Ramos (cell line): Measurements from ENCODE around the gene BTNL9.
"Not testable (repeated sequence)": the region's sequence is repeated elsewhere in the genome, so short reads cannot be mapped to it uniquely, and the experiment has no call there.

Experiments
- in situ Hi-C: fragments of 300-500 bp; cut with MboI; formaldehyde crosslinking; loops from one replicate; pipeline ENCODE4 v1.14.3; 2022; ENCODE audit warnings: low sequenced_read_pairs; ENCODE audit not compliant: unreplicated experiment

BTNL9 gene

DNA sequence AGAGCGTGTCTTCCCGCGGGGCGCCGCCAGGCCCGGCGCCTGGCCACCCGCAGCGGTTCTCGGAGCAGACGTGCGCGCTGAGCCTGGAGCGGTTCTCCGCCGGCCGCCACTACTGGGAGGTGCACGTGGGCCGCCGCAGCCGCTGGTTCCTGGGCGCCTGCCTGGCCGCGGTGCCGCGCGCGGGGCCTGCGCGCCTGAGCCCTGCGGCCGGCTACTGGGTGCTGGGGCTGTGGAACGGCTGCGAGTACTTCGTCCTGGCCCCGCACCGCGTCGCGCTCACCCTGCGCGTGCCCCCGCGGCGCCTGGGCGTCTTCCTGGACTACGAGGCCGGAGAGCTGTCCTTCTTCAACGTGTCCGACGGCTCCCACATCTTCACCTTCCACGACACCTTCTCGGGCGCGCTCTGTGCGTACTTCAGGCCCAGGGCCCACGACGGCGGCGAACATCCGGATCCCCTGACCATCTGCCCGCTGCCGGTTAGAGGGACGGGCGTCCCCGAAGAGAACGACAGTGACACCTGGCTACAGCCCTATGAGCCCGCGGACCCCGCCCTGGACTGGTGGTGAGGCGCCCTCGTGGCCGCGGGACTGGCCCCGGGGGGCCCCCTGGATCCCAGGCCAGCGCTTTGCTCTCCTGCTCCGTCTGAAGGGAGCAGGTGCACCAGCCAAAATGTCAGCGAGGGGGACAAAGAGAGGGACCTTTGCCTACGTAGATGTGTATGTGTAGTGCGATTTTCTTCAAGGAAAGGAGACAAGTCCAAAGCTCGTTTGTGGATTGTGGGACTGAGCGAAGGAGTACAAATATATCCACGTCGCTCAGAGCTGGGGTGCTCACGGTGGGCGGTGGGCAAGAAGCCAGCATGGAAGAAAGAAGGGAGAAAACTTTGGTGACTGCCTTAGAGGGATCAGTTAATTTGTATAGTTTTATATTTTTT is 19.5 kb downstream of the BTNL9 start:
- in situ Hi-C loops: no loop called here

DNA sequence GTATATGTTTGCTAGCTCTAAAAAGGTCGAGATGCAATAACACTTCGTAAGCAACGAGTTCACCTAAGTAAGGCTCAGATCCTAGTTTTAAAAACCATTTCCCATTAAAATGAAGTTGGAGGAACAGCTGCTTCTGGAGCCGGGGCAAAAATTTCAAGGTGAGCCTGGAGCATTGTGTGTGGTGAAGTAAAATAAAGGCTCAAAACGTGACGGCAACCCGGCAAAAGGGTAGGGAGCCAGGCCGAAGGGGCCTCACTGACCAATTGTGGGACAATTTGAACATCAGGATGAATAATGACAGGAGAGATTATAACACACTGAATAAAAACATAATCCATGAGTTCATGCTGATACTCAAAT is 20.1 kb downstream of the BTNL9 start:
- in situ Hi-C loops: no loop called here

DNA sequence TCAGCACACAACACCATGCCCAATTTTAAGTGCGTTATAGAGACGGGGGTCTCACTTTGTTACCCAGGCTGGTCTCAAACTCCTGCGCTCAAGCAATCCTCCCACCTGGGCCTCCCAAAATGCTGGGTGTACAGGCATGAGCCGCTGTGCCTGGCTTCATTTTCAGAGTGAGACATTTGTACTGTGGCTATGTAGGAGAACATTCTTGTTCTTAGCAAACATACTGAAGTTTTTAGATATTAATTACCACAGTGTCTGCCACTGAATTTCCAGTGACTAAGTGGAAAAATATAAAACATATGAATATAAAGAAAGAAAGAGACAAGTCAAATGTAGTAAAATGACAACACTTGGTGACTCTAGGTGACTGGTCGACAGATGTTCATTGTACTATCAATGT is 20.9 kb downstream of the BTNL9 start:
- in situ Hi-C loops: no loop called here

DNA sequence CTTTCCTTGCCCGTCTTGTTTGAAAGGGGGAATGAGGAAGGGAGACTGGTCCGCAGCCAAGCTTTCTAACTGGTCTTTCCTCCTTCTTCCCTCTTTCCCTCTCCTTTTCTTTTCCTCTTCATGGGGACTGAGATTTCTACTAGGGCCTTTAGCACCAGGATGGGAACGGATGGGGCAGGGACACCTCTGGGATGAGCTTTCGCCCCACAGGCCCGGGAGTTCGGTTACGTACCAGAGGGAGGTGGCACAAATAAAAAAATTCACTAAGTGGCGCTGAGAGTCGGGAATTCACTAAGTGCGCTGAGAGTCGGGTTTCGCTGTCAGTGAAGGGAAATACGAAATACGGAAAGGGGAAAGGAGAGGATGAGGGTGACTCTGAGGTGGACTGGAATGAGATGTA is 21.6 kb downstream of the BTNL9 start:
- in situ Hi-C loops: no loop called here

DNA sequence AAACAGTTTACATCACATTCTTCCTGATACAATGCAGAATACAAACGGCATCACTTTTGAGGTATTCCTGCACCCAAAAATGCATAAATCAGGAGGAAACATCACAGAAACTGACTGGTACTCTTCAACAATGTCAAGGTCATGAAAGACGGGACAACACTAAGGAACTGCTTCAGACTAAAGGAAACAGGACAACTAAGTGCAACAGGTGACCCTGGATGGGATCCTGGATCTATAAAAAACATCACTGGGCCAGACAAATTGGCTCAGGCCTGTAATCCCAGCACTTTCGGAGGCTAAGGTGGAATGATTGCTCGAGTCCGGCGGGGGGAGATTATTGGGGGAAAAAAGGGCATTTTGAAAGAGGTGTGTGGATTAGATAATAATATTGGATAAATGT is 22.6 kb downstream of the BTNL9 start:
- in situ Hi-C loops: no loop called here

DNA sequence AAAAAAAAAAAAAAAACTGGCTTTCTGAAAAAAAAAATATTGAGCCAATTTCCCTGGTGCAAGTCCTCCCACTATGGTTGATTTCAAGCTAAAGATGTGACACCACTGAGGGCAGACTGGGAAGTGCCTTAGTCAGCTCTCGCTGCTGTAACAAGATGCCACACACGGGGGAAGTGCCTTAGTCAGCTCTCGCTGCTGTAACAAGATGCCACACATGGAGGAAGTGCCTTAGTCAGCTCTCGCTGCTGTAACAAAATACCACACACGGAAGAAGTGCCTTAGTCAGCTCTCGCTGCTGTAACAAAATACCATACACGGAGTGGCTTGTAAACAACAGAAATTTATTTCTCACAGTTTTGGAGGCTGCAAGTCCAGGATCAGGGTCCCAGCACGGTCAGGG is 23.4 kb downstream of the BTNL9 start:
- in situ Hi-C loops: no loop called here

DNA sequence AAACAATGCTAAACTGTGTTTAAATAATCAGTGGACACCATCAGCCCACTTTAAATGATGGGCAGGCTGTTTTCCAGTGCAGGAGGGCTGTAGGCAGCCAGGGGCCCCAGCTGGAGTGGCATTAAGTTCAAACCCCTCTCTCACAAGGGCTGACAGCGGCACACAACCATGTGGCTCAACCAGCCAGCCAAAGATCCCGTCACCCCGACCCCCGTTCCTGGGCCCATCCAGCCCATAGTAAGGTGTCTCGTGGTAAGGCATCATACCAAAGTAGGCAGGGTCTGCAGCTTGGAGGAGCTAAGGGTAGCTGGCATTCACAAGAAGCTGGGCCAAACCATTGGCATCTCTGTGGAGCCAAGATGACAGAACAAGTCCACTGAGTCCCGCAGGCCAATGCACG is 24.9 kb downstream of the BTNL9 start:
- in situ Hi-C loops: no loop called here

DNA sequence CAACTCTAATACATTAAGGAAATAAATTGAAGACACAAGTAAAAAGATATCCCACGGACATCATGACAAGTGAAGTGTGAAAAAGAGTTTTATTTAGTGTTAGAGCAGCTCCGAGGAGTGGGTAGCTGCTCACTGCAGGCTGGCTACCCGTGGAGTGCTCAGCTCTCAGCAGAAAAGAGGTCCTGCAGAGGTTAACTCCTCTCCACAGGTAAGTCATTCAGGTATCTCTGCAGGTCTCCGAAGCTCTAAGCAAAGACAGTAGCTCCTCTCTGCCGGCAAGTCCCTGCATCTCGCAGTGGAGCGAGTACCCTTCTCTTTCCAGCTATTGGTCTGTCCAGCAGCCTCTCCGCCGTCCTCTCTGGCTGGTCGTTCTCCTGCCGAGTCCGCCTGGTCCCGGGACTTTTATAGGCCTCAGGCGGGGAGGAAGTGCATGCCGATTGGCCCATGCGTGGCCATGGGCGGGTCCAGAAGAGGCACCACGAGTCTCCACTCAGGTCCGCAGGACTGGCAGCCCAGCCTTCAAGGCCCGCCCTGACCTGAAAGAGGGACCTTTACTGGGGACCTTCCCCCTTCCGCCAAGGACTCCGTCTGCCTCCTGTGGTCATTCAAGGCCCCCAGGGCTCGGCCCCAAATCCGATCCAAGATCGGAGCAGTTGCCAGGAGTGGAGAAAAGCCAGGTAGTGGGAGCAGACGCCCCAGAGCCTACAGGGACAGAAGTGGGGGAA is 29.9 kb downstream of the BTNL9 start:
- in situ Hi-C loops: no loop called here

DNA sequence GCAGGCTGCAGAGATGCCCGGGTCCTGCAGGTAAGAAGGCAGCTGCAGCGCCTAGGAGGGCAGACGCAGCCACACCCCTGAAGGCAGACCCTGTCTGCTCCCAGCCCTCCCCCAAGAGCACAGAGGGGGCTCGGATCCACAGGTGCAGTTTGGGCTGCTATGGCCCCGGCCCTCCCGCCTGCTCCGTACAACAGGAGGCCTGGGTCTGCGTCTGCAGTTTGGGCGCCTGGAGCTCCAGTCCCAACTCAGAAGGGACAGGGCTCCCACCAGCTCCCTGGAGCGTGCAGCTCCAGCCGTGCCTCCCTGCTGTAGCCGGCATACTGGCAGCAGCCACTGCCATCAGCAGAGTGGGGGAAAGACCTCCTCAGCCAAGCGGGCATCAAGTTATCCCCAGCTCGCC is 30.5 kb downstream of the BTNL9 start:
- in situ Hi-C loops: no loop called here

DNA sequence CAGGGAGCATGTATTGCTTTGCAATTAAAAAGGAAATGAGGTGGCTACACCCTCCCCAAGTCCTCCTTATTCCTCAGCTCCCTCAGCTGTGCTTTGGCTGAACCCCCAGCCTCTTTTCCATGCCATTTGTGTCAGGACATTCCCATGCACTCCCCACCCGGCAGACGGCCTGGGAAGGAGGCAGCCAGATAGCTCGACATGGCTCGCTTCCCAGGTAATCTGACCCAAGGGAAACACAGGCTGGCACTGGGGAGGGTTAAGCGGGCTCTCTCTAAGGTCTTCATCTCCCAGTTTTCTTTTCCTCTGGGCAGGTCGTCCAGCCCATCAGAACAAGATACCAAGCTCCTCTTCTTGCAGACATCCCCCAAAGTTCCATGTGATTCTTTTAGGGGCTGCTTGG is 31.2 kb downstream of the BTNL9 start:
- in situ Hi-C loops: no loop called here

DNA sequence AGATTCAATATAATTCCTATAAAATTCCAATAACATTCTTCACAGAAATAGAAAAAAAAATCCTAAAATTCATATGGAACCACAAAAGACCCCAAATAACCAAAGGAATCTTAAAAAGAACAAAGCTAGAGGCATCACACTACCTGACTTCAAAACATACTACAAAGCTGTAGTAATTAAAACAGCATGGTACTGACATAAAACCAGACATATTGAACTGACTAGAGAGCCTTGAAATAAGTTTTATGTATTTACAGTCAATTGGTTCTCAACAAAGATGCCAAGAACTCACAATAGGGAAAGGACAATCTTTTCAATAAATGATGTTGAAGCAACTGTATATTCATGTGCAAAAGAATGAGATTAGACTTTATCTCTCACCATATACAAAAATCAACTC is 36.9 kb downstream of the BTNL9 start:
- in situ Hi-C loops: no loop called here

DNA sequence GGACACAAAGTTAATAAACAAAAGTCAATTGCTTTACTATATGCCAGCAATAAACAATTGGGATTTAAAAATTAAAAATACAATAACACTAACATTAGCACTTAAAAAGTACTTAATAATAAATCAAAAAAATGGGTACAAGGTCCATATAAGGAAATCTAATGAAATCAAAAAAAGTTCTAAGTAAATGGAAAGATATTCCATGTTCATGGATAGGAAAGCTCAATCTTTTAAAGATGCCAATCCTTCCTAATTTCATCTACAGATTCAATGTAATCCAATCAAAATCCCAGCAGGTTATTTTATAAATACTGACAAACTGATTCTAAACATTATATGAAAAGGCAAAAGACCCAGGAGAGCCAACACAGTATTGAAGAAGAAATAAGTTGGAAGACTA is 41.9 kb downstream of the BTNL9 start:
- in situ Hi-C loops: no loop called here

DNA sequence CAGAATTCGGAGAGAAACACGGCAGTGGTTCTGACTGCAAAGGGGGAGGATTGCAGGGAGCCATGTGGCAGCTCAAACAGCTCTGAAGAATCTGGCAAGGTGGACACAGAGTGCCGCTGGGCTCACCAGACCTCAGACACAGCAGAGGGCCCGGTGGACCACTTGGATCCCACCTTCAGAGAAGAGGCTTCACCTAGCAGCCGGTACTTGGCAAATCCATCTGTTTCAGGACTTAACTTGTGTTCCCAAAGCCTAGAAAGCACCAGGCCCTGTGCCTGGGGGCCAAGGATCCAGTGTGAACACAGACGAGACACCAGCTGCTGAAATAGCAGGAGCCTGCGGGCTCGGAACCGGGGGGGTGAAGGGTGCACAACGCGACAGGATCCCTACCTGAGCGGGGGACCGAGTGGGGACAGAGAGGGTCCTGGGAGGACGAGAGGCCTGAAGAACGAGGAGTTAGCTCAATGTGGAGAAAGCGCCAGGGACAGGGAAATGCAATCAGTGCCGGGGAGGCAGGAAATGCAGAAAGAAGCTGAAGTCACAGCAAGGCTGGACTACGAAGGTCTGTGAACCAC is 44.6 kb downstream of the BTNL9 start:
- in situ Hi-C loops: no loop called here

DNA sequence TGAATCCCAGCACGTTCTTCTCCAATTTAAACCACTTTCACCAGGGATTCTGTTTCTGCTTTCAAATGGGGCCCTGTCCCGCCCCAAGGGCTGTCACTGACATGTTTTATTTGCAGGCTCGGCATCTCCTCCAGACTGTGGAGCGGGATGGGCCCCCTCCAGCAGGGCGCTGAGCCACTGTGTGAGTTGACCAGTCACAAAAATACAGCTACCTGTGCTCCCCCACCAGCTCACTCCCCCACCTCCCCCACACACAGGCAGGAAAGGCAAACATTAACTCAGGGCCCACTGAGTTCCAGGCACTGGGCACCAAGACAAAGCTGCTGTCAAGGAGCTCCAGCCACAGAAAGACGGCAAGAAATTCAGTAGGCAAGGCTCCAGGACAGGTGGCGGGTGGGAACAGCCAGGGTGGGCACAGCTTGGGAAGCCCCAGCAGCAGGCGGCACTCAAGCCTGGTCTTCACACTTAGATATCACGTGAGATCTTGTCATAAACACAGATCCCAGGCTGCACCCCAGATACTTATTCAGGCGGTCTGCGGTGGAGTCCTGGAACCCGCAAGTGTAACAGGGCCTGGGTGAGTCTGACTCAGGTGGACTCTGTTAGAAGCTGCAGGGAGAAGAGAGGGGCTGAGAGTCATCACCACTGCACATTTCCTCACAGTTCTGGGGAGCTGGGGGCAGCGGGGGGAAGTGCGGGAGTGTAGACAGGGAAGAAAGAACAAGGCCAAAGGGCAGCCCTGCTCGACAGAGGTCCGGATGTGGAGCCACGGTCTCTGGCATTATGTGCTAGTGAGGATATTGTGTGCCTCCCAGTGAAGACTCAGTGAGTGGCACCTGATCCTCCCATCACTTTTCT is 46.2 kb downstream of the BTNL9 start:
- in situ Hi-C loops: no loop called here

DNA sequence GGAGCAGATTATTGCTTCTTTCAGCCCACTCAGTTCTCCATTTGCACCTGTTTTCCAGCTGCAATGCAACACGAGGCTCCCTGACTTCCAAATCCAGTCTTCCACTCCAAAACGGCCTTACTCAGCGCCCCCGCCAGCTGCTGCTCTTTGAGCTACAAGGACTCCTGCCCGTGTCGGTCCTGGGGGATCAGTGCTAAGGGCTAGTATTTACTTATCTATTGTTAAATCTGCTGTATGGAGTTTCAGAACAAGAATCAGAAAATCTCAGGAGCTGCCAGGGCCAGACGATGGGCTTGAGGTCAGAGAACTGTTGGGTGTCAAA is 46.8 kb downstream of the BTNL9 start:
- in situ Hi-C loops: no loop called here

DNA sequence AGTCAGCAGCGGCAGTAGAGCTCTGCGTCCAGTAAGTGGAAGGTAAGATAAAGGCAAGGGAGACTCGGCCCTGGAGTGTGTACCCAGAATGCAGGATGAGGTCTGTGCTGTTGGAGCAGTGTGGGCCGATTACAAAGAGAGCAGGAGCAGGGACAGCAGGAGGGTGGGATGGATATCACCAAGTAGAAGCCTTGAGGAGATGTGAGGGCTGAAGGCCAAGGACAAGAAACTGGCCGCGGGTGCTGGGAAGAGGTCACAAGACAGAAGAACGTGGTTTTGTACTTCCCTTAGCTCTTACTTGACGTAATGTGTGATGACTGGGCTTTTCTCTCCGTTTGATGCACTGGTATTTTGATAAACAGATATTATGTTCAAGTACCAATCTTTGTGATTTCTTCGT is 47.2 kb downstream of the BTNL9 start:
- in situ Hi-C loops: no loop called here

DNA sequence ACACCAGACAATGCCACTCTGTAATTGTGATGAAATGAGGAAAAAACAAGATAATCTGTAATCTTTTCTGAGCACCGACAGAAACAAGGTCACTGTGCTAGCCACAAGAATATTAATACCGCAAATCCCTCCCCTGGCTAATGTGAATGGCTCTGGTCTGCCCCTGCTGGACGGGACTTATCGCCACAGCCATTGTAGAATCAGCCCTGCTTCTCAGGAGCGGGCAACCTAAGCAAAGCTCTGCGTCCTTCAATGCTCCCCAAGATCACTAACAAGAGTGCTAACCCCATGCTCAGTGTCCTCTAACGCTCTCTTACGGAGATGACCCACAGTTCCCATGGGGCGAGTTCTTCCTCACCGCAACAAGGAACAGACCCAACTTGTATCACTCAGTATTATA is 48.2 kb downstream of the BTNL9 start:
- in situ Hi-C loops: no loop called here

DNA sequence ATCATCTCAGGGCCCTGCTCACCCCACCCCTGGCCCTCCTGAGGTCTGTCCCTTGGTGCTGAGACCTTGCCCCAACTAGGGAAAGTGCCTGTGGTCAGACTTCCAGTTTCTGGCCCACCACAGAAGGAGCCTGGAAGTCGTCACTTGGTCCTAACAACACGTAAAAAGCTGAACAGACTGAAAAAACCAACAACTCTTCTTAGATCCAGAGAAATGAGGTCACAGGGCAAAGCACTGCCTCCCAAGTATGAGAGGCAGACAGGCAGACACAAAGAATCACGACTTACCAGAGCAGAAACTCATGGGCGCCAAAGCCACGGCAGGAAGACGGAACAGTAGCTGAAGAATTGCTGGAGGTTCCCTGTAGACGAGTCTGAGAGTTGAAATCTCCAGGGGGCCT is 52.4 kb downstream of the BTNL9 start:
- in situ Hi-C loops: no loop called here

DNA sequence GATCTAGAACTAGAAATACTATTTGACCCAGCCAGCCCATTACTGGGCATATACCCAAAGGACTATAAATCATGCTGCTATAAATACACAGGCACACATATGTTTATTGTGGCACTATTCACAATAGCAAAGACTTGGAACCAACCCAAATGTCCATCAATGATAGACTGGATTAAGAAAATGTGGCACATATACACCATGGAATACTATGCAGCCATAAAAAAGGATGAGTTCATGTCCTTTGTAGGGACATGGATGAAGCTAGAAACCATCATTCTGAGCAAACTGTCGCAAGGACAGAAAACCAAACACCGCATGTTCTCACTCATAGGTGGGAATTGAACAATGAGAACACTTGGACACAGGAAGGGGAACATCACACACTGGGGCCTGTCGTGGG is 55.1 kb downstream of the BTNL9 start:
- in situ Hi-C loops: not testable (repeated sequence)

DNA sequence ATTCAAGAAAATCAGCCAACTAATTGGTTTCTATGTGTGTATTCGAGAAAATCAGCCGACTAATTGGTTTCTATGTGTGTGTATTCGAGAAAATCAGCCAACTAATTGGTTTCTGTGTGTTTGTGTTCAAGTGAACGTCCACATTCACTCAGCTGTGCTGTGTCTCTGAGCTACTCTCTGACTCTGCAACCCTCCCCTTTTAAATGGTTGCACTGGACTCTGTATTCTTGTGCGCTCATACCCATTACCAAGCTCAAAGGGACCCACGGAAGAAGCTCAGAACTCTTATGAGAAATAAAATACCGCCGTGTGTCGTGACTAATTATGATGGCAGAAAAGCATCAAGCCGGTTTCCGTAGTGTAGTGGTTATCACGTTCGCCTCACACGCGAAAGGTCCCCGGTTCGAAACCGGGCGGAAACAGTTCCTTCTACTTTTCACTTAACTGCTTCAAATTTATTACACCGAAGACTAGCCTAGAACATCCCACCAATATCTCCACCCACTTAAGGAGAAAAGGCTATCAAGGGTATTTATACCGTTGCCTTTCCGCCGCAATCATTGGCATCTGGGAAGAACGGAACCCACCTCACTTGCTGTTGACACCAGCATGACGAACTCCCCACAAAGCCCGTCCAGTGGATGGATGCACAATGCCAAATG is 56.8 kb downstream of the BTNL9 start:
- in situ Hi-C loops: not testable (repeated sequence)
